GM10266 (cell line): Measurements from ENCODE around the gene LIAS.
"Not testable (repeated sequence)": the region's sequence is repeated elsewhere in the genome, so short reads cannot be mapped to it uniquely, and the experiment has no call there.

Source experiments
- DNase-seq: peaks from one replicate; pipeline ENCODE4 v3.0.0; 2012; ENCODE audit errors: extremely low spot score
- CTCF ChIP-seq: IDR thresholded peaks from 2 replicates; pipeline ENCODE4 v1.5.1; 2012; ENCODE audit warnings: mild to moderate bottlenecking, low read depth; ENCODE audit not compliant: control insufficient read depth, insufficient read depth; ENCODE audit errors: missing control alignments

Gene LIAS

GRCh38 chr4:39490322-39490721 lies 31.5 kb downstream of the LIAS start:
- TF ChIP-seq CTCF = no peak
- DNase-seq = no peak

- no peak for TF ChIP-seq CTCF
- no peak for DNase-seq
Measured at GRCh38 chr4:39494354-39494753, 35.5 kb downstream of the LIAS start.

- TF ChIP-seq CTCF = no peak
- no peak for DNase-seq
Measured at GRCh38 chr4:39495446-39496213, 36.8 kb downstream of the LIAS start.

GRCh38 chr4:39497909-39498726 lies 39.3 kb downstream of the LIAS start:
- TF ChIP-seq CTCF = no peak
- DNase-seq = no peak

- TF ChIP-seq CTCF = no peak
- no peak for DNase-seq
Measured at GRCh38 chr4:39498727-39499020, 39.8 kb downstream of the LIAS start.

- no peak for TF ChIP-seq CTCF
- DNase-seq = no peak
Measured at GRCh38 chr4:39502019-39502663, 43.3 kb downstream of the LIAS start.

GRCh38 chr4:39502664-39503035 lies 43.8 kb downstream of the LIAS start:
- DNase-seq = not testable (repeated sequence)
